Upper lobe of left lung (tissue), 6 donors: ENCODE results near the gene HOXD13. TPM values are rescaled to one million over a fixed set of nuclear protein-coding genes. Genes with fewer than 3 reads are reported as not detected.

Experiments used
- ATAC-seq, 2 donors: fragments of 200-7000 bp; cut with Tn5 transposase; one replicate each; pipeline ENCODE4 v1.9.1; 2022; ENCODE audit warnings: mild to moderate bottlenecking in 2 of 2, moderate library complexity in 2 of 2; ENCODE audit not compliant: low FRiP score in 2 of 2
- DNase-seq, 2 donors: peaks; one replicate each; pipeline ENCODE4 v3.0.0-alpha.2; 2019 to 2020
- H3K27ac ChIP-seq, 4 donors: fragments of 200-600 bp; sonication (generic); one replicate each; pipeline ENCODE4 v1.5.1; 2016 to 2019
- H3K27me3 ChIP-seq, 4 donors: fragments of 200-600 bp; sonication (generic); one replicate each; pipeline ENCODE4 v1.5.1; 2017 to 2019
- H3K36me3 ChIP-seq, 4 donors: fragments of 200-600 bp; sonication (generic); one replicate each; pipeline ENCODE4 v1.5.1; 2016 to 2019
- H3K4me1 ChIP-seq, 4 donors: fragments of 200-600 bp; sonication (generic); one replicate each; pipeline ENCODE4 v1.5.1; 2018 to 2019
- H3K4me3 ChIP-seq, 4 donors: fragments of 200-600 bp; sonication (generic); one replicate each; pipeline ENCODE4 v1.5.1; 2017 to 2019; ENCODE audit warnings: mild to moderate bottlenecking in 2 of 4, moderate library complexity in 1 of 4
- H3K9me3 ChIP-seq, 4 donors: fragments of 200-600 bp; sonication (generic); one replicate each; pipeline ENCODE4 v1.5.1; 2018 to 2019
- EP300 ChIP-seq, 4 donors: sonication (generic); formaldehyde crosslinking; IDR thresholded peaks; one replicate each; pipeline ENCODE4 v1.5.1; 2017; ENCODE audit warnings: antibody characterized with exemption in 4 of 4, control low read depth in 2 of 4
- POLR2A ChIP-seq, 4 donors: fragments of 450-650 bp; IDR thresholded peaks; one replicate each; pipeline ENCODE4 v1.5.1; 2016 to 2017; ENCODE audit warnings: antibody characterized with exemption in 4 of 4, mild to moderate bottlenecking in 2 of 4
- POLR2AphosphoS5 ChIP-seq, 2 donors: sonication (generic); formaldehyde crosslinking; IDR thresholded peaks; one replicate each; pipeline ENCODE4 v1.5.1; 2017; ENCODE audit warnings: antibody characterized with exemption in 2 of 2
- WGBS, 2 donors: methylation state at CpG; one replicate each; pipeline ENCODE4 v1.1.5; 2017 to 2018; 5-methylcytosine and 5-hydroxymethylcytosine counted together
- total RNA-seq, 6 donors: library from RNA; depleted of rRNA in 4 of 6; stranded (reverse); fragments of >200 nt in 4 of 6; gene quantifications; one replicate each; pipeline versions ENCODE4 v1.1.0 to v1.2.1, GENCODE V29; 2016 to 2021
- TF ChIP-seq, protein P1 (sequence below), 6 experiments: fragments of 450-650 bp in 4 of 6; fragments of 200-600 bp in 2 of 6; sonication (generic) in 2 of 6; IDR thresholded peaks; one replicate each; pipeline ENCODE4 v1.5.1; 2016 to 2019; ENCODE audit warnings: antibody characterized with exemption in 6 of 6
- donor health status: DM: no; HTN: no; CAD: no; lungs with moderate emphysema.
- donor health status: DM: no; HTN: yes; CAD: no; lungs with severe emphysema.

HOXD13 gene
- total RNA-seq, 6 donors from 2014 or later, result not detected

DNA sequence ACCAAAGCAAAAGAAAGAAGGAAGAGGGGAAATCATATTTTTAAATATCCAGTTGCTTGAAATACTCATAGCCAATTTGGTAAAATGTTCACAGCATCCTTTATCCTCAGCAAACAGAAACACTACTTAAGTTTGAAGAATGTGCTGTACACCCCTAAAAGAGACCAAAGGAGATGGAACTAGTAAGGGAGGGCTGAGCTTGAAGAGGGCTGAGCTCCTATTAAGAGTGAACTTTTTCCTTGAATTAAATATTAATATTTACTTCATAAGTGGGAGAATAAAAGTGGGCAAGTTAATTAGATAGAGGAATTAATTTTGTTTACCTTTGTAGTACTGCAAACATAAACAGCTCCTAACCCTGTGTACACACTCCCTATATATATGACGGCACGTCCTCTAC is 15.7 kb upstream of the HOXD13 start:
- Histone ChIP-seq H3K27me3 (peaks cover 0 to 96% (median 51%) of the 10 kb centered on the region in 4 donors), H3K4me3 (no peak overlapping the region), H3K4me1 (peaks cover 8 to 25% (median 13%) of the 10 kb centered on the region in 4 donors), H3K36me3 (no peaks in the 10 kb centered on the region), H3K27ac (no peak overlapping the region), H3K9me3 (peaks cover 0 to 11% (median 8%) of the 10 kb centered on the region in 4 donors)
- DNase-seq (no peak), ATAC-seq (no peak)
- TF ChIP-seq, protein P1, sequence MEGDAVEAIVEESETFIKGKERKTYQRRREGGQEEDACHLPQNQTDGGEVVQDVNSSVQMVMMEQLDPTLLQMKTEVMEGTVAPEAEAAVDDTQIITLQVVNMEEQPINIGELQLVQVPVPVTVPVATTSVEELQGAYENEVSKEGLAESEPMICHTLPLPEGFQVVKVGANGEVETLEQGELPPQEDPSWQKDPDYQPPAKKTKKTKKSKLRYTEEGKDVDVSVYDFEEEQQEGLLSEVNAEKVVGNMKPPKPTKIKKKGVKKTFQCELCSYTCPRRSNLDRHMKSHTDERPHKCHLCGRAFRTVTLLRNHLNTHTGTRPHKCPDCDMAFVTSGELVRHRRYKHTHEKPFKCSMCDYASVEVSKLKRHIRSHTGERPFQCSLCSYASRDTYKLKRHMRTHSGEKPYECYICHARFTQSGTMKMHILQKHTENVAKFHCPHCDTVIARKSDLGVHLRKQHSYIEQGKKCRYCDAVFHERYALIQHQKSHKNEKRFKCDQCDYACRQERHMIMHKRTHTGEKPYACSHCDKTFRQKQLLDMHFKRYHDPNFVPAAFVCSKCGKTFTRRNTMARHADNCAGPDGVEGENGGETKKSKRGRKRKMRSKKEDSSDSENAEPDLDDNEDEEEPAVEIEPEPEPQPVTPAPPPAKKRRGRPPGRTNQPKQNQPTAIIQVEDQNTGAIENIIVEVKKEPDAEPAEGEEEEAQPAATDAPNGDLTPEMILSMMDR (IDR thresholded peaks at IDR 0.05), result no peak
- TF ChIP-seq EP300 (IDR thresholded peaks at IDR 0.05) (no peak), POLR2AphosphoS5 (IDR thresholded peaks at IDR 0.05) (no peak), POLR2A (IDR thresholded peaks at IDR 0.05) (no peak)
- WGBS, 2 donors, result 22 to 25% methylated on average over 2 of the region's 2 CpGs

DNA sequence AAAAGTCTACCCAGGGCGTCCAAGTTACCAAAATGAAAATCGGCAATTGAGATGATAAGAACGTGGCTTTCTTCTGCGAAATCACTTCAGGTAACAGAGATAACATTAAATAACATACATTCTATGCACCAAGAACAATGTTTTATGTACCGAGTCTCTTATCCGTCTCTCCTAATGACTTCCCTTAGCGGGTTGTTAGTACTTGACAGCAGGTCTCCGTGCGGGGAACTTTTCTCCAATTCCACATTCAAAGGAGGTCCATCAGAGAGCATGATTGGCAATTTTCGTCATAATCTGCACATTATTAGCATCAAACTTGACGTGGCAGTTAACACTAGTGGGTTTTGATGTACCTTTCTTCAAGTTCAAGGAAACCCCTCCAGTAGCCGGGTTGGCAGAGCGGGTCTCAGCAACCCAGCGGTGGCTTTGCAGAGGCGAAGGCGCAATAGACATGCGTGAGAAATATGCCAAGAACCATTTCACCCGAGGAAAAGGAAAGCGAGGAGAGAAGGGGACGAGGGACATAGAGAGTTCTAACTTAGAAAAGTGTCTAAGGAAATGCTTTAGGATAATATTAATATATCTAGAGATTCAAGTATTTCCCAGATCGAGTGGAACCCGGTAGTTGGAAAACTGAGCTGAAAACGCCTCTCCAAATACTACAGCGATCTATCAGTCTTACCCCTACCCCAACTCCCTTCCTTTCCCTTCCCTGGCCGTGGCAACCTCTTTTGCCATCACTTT is 13.8 kb upstream of the HOXD13 start:
- WGBS, 2 donors, result 9% methylated on average over 25 of the region's 25 CpGs
- Histone ChIP-seq H3K4me3 (no peak overlapping the region), H3K4me1 (peaks cover 8 to 37% (median 16%) of the 10 kb centered on the region in 4 donors), H3K9me3 (peaks cover 0 to 22% (median 11%) of the 10 kb centered on the region in 4 donors), H3K36me3 (no peaks in the 10 kb centered on the region), H3K27ac (no peak overlapping the region), H3K27me3 (peaks cover 0 to 96% (median 59%) of the 10 kb centered on the region in 4 donors)
- DNase-seq (no peak), ATAC-seq (no peak)
- TF ChIP-seq, protein P1 (IDR thresholded peaks at IDR 0.05), result no peak
- no peak for TF ChIP-seq POLR2A (IDR thresholded peaks at IDR 0.05)
- TF ChIP-seq POLR2AphosphoS5 (IDR thresholded peaks at IDR 0.05), result no peak
- no peak for TF ChIP-seq EP300 (IDR thresholded peaks at IDR 0.05)

DNA sequence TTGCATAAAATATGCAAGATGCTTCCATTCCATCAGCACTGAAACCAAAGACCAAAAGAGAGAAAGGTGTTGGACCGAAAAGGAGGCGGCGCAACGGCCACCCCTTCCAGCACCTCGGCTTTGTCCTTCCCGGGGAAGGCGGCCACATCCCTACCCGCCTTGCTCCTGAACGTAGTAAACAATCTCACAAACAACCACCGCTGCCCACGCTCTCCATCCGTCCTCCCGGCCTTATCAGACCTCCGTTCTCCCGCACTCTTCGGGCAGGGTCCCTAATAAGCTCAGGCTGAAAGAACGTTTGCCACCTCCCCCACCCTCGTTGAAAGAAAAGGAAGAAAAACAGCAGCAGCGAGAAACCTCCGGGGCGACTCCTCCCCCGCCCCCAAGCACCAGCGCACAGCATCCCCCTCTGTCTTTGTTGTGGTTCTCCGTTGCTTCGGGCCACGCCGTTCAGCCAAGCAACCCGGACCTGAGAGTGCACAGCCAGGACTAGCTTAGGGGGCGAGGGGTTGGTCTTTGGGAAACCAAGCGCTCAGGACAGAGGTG is 13.2 kb upstream of the HOXD13 start:
- Histone ChIP-seq H3K4me3 (peak overlapping the region in 1 of 4 donors; percentile 18), H3K27ac (no peak overlapping the region), H3K36me3 (no peaks in the 10 kb centered on the region), H3K9me3 (peaks cover 0 to 22% (median 12%) of the 10 kb centered on the region in 4 donors), H3K4me1 (peaks cover 8 to 37% (median 16%) of the 10 kb centered on the region in 4 donors), H3K27me3 (peaks cover 0 to 95% (median 58%) of the 10 kb centered on the region in 4 donors)
- 10% methylated on average over 27 to 29 of the region's 30 CpGs for WGBS, 2 donors
- TF ChIP-seq EP300 (IDR thresholded peaks at IDR 0.05) (no peak), POLR2A (IDR thresholded peaks at IDR 0.05) (no peak), POLR2AphosphoS5 (IDR thresholded peaks at IDR 0.05) (no peak)
- TF ChIP-seq, protein P1 (IDR thresholded peaks at IDR 0.05), result no peak
- DNase-seq (peak in 1 of 2 donors; percentile 39), ATAC-seq (no peak)

DNA sequence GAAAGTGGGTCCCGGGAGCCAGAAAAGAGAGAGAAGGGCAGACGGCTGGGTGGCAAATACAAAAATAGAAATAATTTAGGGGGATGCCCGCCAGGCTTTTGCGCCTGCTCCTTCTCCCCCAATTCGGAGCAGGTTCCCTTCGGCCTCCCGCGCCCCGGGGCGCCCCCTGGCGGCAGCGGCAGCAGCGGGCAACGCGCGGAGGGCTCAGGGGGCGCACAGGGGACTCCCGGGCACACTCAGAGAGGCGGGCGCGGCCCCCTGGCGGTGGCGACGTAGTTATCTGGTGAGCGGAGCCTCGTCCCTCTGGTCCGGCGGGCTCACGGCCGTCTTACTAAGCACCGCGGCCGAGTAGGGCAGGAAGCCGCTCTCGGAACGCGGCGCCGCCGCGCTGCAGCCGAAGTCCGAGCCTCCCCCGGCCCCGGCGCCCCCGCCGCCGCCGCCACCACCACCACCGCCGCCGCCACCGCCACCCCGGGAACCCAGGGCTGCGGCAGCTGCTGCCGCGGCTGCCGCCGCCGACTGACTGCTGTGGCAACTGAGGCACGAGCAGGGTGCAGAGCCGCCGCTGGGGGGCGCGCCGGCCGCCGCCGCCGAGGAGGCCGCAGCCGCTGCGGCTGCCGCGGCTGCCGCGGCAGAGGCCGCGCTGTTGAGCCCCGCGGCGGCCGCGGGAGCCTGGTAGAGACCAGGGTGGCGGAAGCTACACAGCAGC is 12.5 kb upstream of the HOXD13 start:
- no peak overlapping the region for H3K27ac ChIP-seq
- H3K9me3 ChIP-seq, result peaks cover 0 to 22% (median 12%) of the 10 kb centered on the region in 4 donors
- ATAC-seq (peak in 1 of 2 donors; percentile 47), DNase-seq (peak in 1 of 2 donors; percentile 88)
- H3K4me1 ChIP-seq, result peaks cover 8 to 42% (median 16%) of the 10 kb centered on the region in 4 donors
- H3K4me3 ChIP-seq, result peak overlapping the region in 2 of 4 donors; percentile 18 to 22
- peaks cover 0 to 95% (median 58%) of the 10 kb centered on the region in 4 donors for H3K27me3 ChIP-seq
- WGBS, 2 donors, result 5% methylated on average over 4 to 59 of the region's 86 CpGs
- TF ChIP-seq POLR2AphosphoS5 (IDR thresholded peaks at IDR 0.05) (no peak), POLR2A (IDR thresholded peaks at IDR 0.05) (no peak), EP300 (IDR thresholded peaks at IDR 0.05) (no peak)
- TF ChIP-seq, protein P1 (IDR thresholded peaks at IDR 0.05), result peak; percentile 25 to 53 (median 34)
- no peaks in the 10 kb centered on the region for H3K36me3 ChIP-seq
